Measurements from ENCODE around the gene TCEA3.

DNA sequence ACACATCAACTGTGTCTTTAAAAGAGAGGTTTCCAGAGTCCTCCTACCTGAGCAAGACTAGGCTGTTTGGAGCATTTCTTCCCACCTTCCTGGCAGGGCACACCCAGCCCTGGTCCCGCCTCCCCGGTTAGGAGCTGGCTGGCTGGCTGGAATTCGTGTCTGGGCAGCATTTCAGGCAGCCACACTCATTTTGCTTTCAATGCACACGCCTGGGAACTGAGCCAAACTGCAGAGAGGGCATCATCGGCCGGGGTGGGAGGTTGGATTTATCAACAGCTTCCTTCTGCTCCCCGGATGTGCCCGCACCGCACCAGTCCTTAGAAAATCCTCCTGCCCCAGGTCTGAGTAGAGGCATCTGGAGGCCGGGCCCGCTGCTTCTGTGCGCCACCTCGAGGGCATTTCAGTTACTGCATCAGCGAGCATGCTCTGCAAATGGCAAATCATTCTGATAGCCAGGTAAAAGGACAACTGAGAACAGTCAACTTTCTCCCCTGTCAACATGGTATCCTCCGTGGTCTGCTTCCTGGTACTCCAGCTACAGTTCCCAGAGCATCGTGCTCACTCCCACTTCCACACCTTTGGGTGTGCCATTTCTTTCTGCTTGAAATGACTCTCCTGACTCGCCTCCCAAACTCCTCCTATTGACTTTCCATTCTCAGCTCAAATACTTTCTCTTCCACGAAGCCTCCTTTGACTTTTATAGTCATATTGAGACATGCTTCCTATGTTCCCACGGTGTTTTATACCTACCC, 20.6 kb downstream of the TCEA3 start:
- TF ChIP-seq, protein P1, sequence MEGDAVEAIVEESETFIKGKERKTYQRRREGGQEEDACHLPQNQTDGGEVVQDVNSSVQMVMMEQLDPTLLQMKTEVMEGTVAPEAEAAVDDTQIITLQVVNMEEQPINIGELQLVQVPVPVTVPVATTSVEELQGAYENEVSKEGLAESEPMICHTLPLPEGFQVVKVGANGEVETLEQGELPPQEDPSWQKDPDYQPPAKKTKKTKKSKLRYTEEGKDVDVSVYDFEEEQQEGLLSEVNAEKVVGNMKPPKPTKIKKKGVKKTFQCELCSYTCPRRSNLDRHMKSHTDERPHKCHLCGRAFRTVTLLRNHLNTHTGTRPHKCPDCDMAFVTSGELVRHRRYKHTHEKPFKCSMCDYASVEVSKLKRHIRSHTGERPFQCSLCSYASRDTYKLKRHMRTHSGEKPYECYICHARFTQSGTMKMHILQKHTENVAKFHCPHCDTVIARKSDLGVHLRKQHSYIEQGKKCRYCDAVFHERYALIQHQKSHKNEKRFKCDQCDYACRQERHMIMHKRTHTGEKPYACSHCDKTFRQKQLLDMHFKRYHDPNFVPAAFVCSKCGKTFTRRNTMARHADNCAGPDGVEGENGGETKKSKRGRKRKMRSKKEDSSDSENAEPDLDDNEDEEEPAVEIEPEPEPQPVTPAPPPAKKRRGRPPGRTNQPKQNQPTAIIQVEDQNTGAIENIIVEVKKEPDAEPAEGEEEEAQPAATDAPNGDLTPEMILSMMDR (IDR thresholded peaks at IDR 0.05; ENCODE audit: low read depth, low read length, poor library complexity, severe bottlenecking): peak; percentile 97
- TF ChIP-seq EZH2phosphoT487 (IDR thresholded peaks at IDR 0.05; ENCODE audit: borderline replicate concordance, low read length): no peak

Data from DOHH2 (cell line).